K562 (cell line): Measurements from ENCODE around the gene COX5A. TPM values are rescaled to one million over a fixed set of nuclear protein-coding genes. Genes with fewer than 3 reads are reported as not detected.

Source experiments
- ARID2 ChIP-seq: fragments of 450-650 bp; IDR thresholded peaks from 2 replicates; pipeline ENCODE4 v1.6.1; 2017; ENCODE audit warnings: antibody characterized with exemption, mild to moderate bottlenecking
- E2F3 ChIP-seq: fragments of 250-450 bp; sonication (Bioruptor Pico); IDR thresholded peaks from 2 replicates; pipeline ENCODE4 v1.4.0; 2020; ENCODE audit warnings: mild to moderate bottlenecking
- GTF3C2 ChIP-seq: IDR thresholded peaks from 3 replicates; pipeline ENCODE4 v1.6.1; 2011; ENCODE audit warnings: borderline replicate concordance, mild to moderate bottlenecking, moderate library complexity; ENCODE audit not compliant: insufficient read length; ENCODE audit errors: extremely low read depth
- IRF1 ChIP-seq: sonication (generic); formaldehyde crosslinking; IDR thresholded peaks from 2 replicates; pipeline ENCODE4 v1.8.0; 2022; ENCODE audit warnings: missing genetic modification reagents, mild to moderate bottlenecking, borderline replicate concordance
- KLF16 ChIP-seq: IDR thresholded peaks from 2 replicates; pipeline ENCODE4 v1.6.1; 2016; ENCODE audit warnings: antibody characterized with exemption
- LARP7 ChIP-seq: fragments of 450-650 bp; IDR thresholded peaks from 2 replicates; pipeline ENCODE4 v1.6.1; 2016
- MCM3 ChIP-seq: fragments of 450-650 bp; IDR thresholded peaks from 2 replicates; pipeline ENCODE4 v1.6.1; 2016
- NR0B1 ChIP-seq: fragments of 450-650 bp; IDR thresholded peaks from one replicate; pipeline ENCODE4 v1.6.1; 2018; ENCODE audit warnings: mild to moderate bottlenecking, moderate library complexity; ENCODE audit not compliant: partially characterized antibody
- PKNOX1 ChIP-seq: fragments of 450-650 bp; IDR thresholded peaks from 2 replicates; pipeline ENCODE4 v1.6.1; 2016
- PREB ChIP-seq: sonication (generic); formaldehyde crosslinking; IDR thresholded peaks from 2 replicates; pipeline ENCODE4 v1.8.1; 2023; ENCODE audit warnings: mild to moderate bottlenecking, missing genetic modification reagents
- RBFOX2 ChIP-seq: fragments of 200-400 bp; formaldehyde crosslinking; IDR thresholded peaks from 2 replicates; pipeline ENCODE4 v1.6.1; 2017; ENCODE audit warnings: low read depth, mild to moderate bottlenecking, low read length, moderate library complexity
- RNF219 ChIP-seq: fragments of 250-450 bp; sonication (Bioruptor Pico); IDR thresholded peaks from 2 replicates; pipeline ENCODE4 v1.5.0; 2022; ENCODE audit warnings: mild to moderate bottlenecking
- ZBTB43 ChIP-seq: sonication (generic); formaldehyde crosslinking; IDR thresholded peaks from 2 replicates; pipeline ENCODE4 v1.8.0; 2023; ENCODE audit warnings: mild to moderate bottlenecking, missing genetic modification reagents
- ZFX ChIP-seq: sonication (generic); formaldehyde crosslinking; IDR thresholded peaks from 2 replicates; pipeline ENCODE4 v1.8.0; 2022; ENCODE audit warnings: mild to moderate bottlenecking, missing genetic modification reagents, moderate library complexity
- ZNF324 ChIP-seq: fragments of 250-450 bp; sonication (Bioruptor Pico); IDR thresholded peaks from 2 replicates; pipeline ENCODE4 v1.4.0; 2020; ENCODE audit warnings: mild to moderate bottlenecking
- polyA plus RNA-seq, 8 experiments: library from polyadenylated mRNA; depleted of rRNA in 4 of 8; stranded (reverse) in 5 of 8; unstranded in 3 of 8; fragments of >200 nt; fragmentation: Nextera tagmentation in 2 of 8; fragmentation: Illumina TruSeq in 1 of 8; extraction: Ambion mirVana in 2 of 8; extraction: Trizol in 1 of 8; gene quantifications; 2 replicates each; pipeline versions ENCODE4 v1.2.1 to v1.2.3, GENCODE V29; 2011 to 2014; ENCODE audit warnings: inconsistent platforms in 1 of 8, missing spikeins in 1 of 8
- total RNA-seq, 7 experiments: library from RNA; depleted of rRNA in 6 of 7; stranded (reverse); fragments of >200 nt in 6 of 7; fragmentation: Illumina TruSeq in 2 of 7; extraction: Trizol in 2 of 7; gene quantifications; 2 replicates each; pipeline versions ENCODE4 v1.2.1 to v1.2.3, GENCODE V29; 2011 to 2021; ENCODE audit warnings: low replicate concordance in 1 of 7

COX5A gene
- total and polyA plus RNA-seq, 9 of the 15 experiments (the other 6 are each of a cell fraction or from before 2014, with no cell fraction given) = 86.8 to 553 (median 371) TPM

- peak; percentile 85; the same call in 1 of the 2 replicates for TF ChIP-seq PREB (CRISPR knock-in tag)
- TF ChIP-seq GTF3C2 = no peak
- TF ChIP-seq LARP7 = 0 out of 2 replicates have a peak, but pooled peaks have one; percentile 21
- TF ChIP-seq PKNOX1 = peak; percentile 68; the same call in 1 of the 2 replicates
- no peak for TF ChIP-seq RNF219
- TF ChIP-seq ZNF324 = no peak
- TF ChIP-seq RBFOX2 = peak; percentile 100
- no peak for TF ChIP-seq ZBTB43 (CRISPR knock-in tag)
- TF ChIP-seq ARID2 = no peak
- TF ChIP-seq MCM3 = no peak
- TF ChIP-seq IRF1 (CRISPR knock-in tag) = no peak
- TF ChIP-seq E2F3 (CRISPR knock-in tag) = 0 out of 2 replicates have a peak, but pooled peaks have one; percentile 48
- TF ChIP-seq NR0B1 = no peak
- peak; percentile 98 for TF ChIP-seq ZFX (CRISPR knock-in tag)
- TF ChIP-seq KLF16 = peak; percentile 60; the same call in 1 of the 2 replicates
Observed at GRCh38 chr15:74937590-74938371, at the start of gene COX5A (continued).
